Heart left ventricle (tissue), 13 donors: ENCODE measurements around the gene HMGN1.
"Not testable (repeated sequence)": the region's sequence is repeated elsewhere in the genome, so short reads cannot be mapped to it uniquely, and the experiment has no call there.

ENCODE experiments used
- CTCF ChIP-seq, 12 donors: fragments of 200-600 bp; sonication (generic) in 4 of 12; IDR thresholded peaks; one replicate each; pipeline versions ENCODE4 v1.5.0 to v1.8.0; 2018 to 2022; ENCODE audit warnings: antibody characterized with exemption in 12 of 12, mild to moderate bottlenecking in 5 of 12
- POLR2A ChIP-seq, 2 donors: fragments of 450-650 bp; IDR thresholded peaks; one replicate each; pipeline ENCODE4 v1.6.1; 2017; ENCODE audit warnings: antibody characterized with exemption in 2 of 2, mild to moderate bottlenecking in 2 of 2, moderate library complexity in 2 of 2
- donor health status: ischemic (EF 13 %, LVEDD 7.1; RV severe dilation, severe dysfunction).
- donor health status: DM: no; HTN: yes; CAD: no.
- donor health status: DM: no; HTN: no; CAD: no.
- donor health status: ischemic (EF 25% LVEDD 6.9; RV normal size, moderate dysfunction).
- donor health status: ischemic (EF 25% LVEDD 5.7; RV mildly dilated, moderate dysfunction).
- donor health status: ischemic (EF 35%, LVEDD 5.7; RV mildly dilated, moderate dysfunction).
- donor health status: nonischemic (EF 11% LVEDD 7.7; RV severe dilation, severe dysfunction).
- donor health status: DM: yes; HTN: yes; CAD: no.
- donor health status: PGD.
- donor health status: ischemic (EF 29% LVEDD 5.4; RV normal size, mild dysfunction).
- donor health status: nonischemic (EF 23%, LVEDD 6.1; RV moderate dilation, normal function).

GRCh38 chr21:39382096-39382495 is 33.2 kb upstream of the HMGN1 start:
- not testable (repeated sequence) for TF ChIP-seq CTCF, POLR2A (IDR thresholded peaks at IDR 0.05)
